OCI-LY3 (cell line): ENCODE measurements around the gene MRE11.

Experiments used
- H2AFZ ChIP-seq: fragments of 200-600, 300-600 bp; shearing (Covaris generic); 2 replicates; pipeline ENCODE4 v1.6.0; 2014; ENCODE audit warnings: antibody characterized with exemption, low read depth, low read length
- H3K27ac ChIP-seq: fragments of 200-600, 300-600 bp; sonication (generic); 2 replicates; pipeline ENCODE4 v1.5.1; 2014; ENCODE audit warnings: mild to moderate bottlenecking, low read length, moderate library complexity, mixed read lengths
- H3K27me3 ChIP-seq: fragments of 200-600, 300-600 bp; sonication (generic); 2 replicates; pipeline ENCODE4 v1.6.1; 2014; ENCODE audit warnings: low read depth, low read length, mixed read lengths
- H3K36me3 ChIP-seq: fragments of 200-600, 300-600 bp; sonication (generic); replicated peaks from 2 replicates; pipeline ENCODE3; 2014; ENCODE audit warnings: low read depth, low read length, mixed read lengths
- H3K4me1 ChIP-seq: fragments of 300-600, 200-600 bp; sonication (generic); 2 replicates; pipeline ENCODE4 v1.6.1; 2014; ENCODE audit warnings: low read length, mixed read lengths
- H3K4me2 ChIP-seq: fragments of 200-600, 300-600 bp; sonication (generic); 2 replicates; pipeline ENCODE4 v1.6.1; 2014; ENCODE audit warnings: low read length, mixed read lengths
- H3K4me3 ChIP-seq: fragments of 300-600, 200-600 bp; sonication (generic); 2 replicates; pipeline ENCODE4 v1.5.1; 2014; ENCODE audit warnings: antibody characterized with exemption, mild to moderate bottlenecking, low read length, moderate library complexity
- H3K79me2 ChIP-seq: fragments of 300-600, 200-600 bp; shearing (Covaris generic); 2 replicates; pipeline ENCODE4 v1.6.1; 2014; ENCODE audit warnings: mild to moderate bottlenecking, low read length, mixed read lengths
- H3K9ac ChIP-seq: fragments of 300-600, 200-600 bp; shearing (Covaris generic); 2 replicates; pipeline ENCODE4 v1.6.0; 2014; ENCODE audit warnings: mild to moderate bottlenecking, low read length, moderate library complexity
- H3K9me3 ChIP-seq: fragments of 200-600, 300-600 bp; shearing (Covaris generic); 2 replicates; pipeline ENCODE4 v1.6.1; 2014; ENCODE audit warnings: low read length, mixed read lengths; ENCODE audit not compliant: insufficient read depth
- H4K20me1 ChIP-seq: fragments of 200-600, 300-600 bp; sonication (generic); 2 replicates; pipeline ENCODE4 v1.6.1; 2016; ENCODE audit warnings: low read length, mixed read lengths; ENCODE audit not compliant: insufficient read depth
- CTCF ChIP-seq: fragments of 200-600, 300-600 bp; sonication (generic); IDR thresholded peaks from 2 replicates; pipeline ENCODE4 v1.5.1; 2014; ENCODE audit warnings: antibody characterized with exemption, low read length, low read depth
- EZH2phosphoT487 ChIP-seq: fragments of 200-600 bp; shearing (Covaris generic); IDR thresholded peaks from 2 replicates; pipeline ENCODE4 v1.6.1; 2018; ENCODE audit warnings: antibody characterized with exemption, mixed run types, low read depth

MRE11 gene

GRCh38 chr11:94533696-94534630, 40.3 kb upstream of the MRE11 start:
- peaks cover 15% of the 10 kb centered on the region for H3K27me3 ChIP-seq
- H3K4me2 ChIP-seq, result no peak overlapping the region

GRCh38 chr11:94533206-94533605, 39.6 kb upstream of the MRE11 start:
- no peaks in the 10 kb centered on the region for H3K9me3 ChIP-seq
- no peak overlapping the region for H3K27ac ChIP-seq
- H3K4me1 ChIP-seq, result peaks cover 7% of the 10 kb centered on the region; the same call in 1 of the 2 replicates
- no peak for TF ChIP-seq CTCF
- no peak for TF ChIP-seq EZH2phosphoT487
- no peaks in the 10 kb centered on the region for H4K20me1 ChIP-seq
- H3K4me3 ChIP-seq, result no peak overlapping the region
- H3K79me2 ChIP-seq, result no peaks in the 10 kb centered on the region
- no peak overlapping the region for H3K9ac ChIP-seq
- H3K4me2 ChIP-seq, result no peak overlapping the region
- H3K36me3 ChIP-seq, result no peaks in the 10 kb centered on the region
- H3K27me3 ChIP-seq, result peaks cover 15% of the 10 kb centered on the region
- no peak overlapping the region for H2AFZ ChIP-seq

More at GRCh38 chr11:94533696-94534630, 40.3 kb upstream of the MRE11 start:
- H2AFZ ChIP-seq, result no peak overlapping the region
- no peak overlapping the region for H3K4me3 ChIP-seq
- no peak for TF ChIP-seq CTCF
- no peak for TF ChIP-seq EZH2phosphoT487
- H3K4me1 ChIP-seq, result peaks cover 7% of the 10 kb centered on the region; the same call in 1 of the 2 replicates
- no peaks in the 10 kb centered on the region for H3K9me3 ChIP-seq
- H3K79me2 ChIP-seq, result no peaks in the 10 kb centered on the region
- no peaks in the 10 kb centered on the region for H4K20me1 ChIP-seq
- H3K27ac ChIP-seq, result no peak overlapping the region
- H3K9ac ChIP-seq, result no peak overlapping the region
- no peaks in the 10 kb centered on the region for H3K36me3 ChIP-seq

- Histone ChIP-seq H3K9ac (no peak overlapping the region), H3K9me3 (no peaks in the 10 kb centered on the region), H3K36me3 (no peaks in the 10 kb centered on the region), H3K79me2 (no peaks in the 10 kb centered on the region), H3K4me3 (no peak overlapping the region), H4K20me1 (no peaks in the 10 kb centered on the region), H3K4me2 (no peak overlapping the region), H3K27ac (no peak overlapping the region), H3K27me3 (peaks cover 21% of the 10 kb centered on the region), H2AFZ (no peak overlapping the region), H3K4me1 (peaks cover 7% of the 10 kb centered on the region; the same call in 1 of the 2 replicates)
- TF ChIP-seq EZH2phosphoT487, result no peak
- no peak for TF ChIP-seq CTCF
These were observed 38.6 kb upstream of the MRE11 start for GRCh38 chr11:94532211-94532610.

DNA sequence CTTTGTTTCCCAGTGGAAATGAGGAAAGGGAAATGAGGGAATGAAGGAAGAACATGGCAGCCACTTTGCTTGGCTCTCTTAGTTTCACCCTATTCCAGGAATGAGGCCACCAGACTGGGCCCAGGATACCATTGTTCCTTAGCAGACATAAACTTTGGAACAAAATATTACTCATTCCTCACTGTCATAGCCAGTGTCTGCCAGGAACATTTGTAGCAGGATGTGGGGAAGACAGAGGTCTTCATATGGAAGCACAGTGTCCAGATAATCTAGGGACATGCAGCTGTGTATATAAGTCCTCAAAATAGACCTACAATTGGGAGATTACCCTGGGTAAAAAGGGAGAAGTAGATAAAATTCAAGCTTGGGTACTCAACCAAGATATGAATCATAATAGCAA, 34.9 kb upstream of the MRE11 start:
- H3K27ac ChIP-seq, result no peak overlapping the region
- no peaks in the 10 kb centered on the region for H3K9me3 ChIP-seq
- H3K9ac ChIP-seq, result no peak overlapping the region
- no peak overlapping the region for H3K4me2 ChIP-seq
- H3K4me3 ChIP-seq, result no peak overlapping the region
- no peaks in the 10 kb centered on the region for H3K79me2 ChIP-seq
- no peaks in the 10 kb centered on the region for H3K36me3 ChIP-seq
- H2AFZ ChIP-seq, result no peak overlapping the region
- H3K27me3 ChIP-seq, result peaks cover 27% of the 10 kb centered on the region
- no peak for TF ChIP-seq EZH2phosphoT487
- no peak for TF ChIP-seq CTCF
- peaks cover 1% of the 10 kb centered on the region; the same call in 1 of the 2 replicates for H3K4me1 ChIP-seq
- H4K20me1 ChIP-seq, result no peaks in the 10 kb centered on the region
